ENCODE results near the gene ELOVL7. TPM values are rescaled to one million over a fixed set of nuclear protein-coding genes. Genes with fewer than 3 reads are reported as not detected.
"Not testable (repeated sequence)": the region's sequence is repeated elsewhere in the genome, so short reads cannot be mapped to it uniquely, and the experiment has no call there.

The ELOVL7 gene
- total RNA-seq, 4 donors from 2014 or later: 2.4 to 13.1 (median 4.4) TPM

- no peaks in the 10 kb centered on the region for H3K4me1 ChIP-seq
- H3K27ac ChIP-seq: no peak overlapping the region
- no peak for TF ChIP-seq EP300 (IDR thresholded peaks at IDR 0.05)
- no peak for TF ChIP-seq CTCF (IDR thresholded peaks at IDR 0.05)
- no peak for TF ChIP-seq POLR2A (IDR thresholded peaks at IDR 0.05)
- TF ChIP-seq POLR2AphosphoS5 (IDR thresholded peaks at IDR 0.05): no peak
- ATAC-seq: no peak
- no peaks in the 10 kb centered on the region for H3K27me3 ChIP-seq
- no peaks in the 10 kb centered on the region for H3K9me3 ChIP-seq
- no peaks in the 10 kb centered on the region for H3K36me3 ChIP-seq
- no peak overlapping the region for H3K4me3 ChIP-seq
- WGBS, 2 donors (ENCODE audit: low coverage in 1 of 2): 100% methylated on average over 1 of the region's 1 CpG; no CpG with 5 or more reads in 1 of the 2 donors
These were observed 41.1 kb downstream of the ELOVL7 start for GRCh38 chr5:60802986-60803385.

GRCh38 chr5:60802226-60802625 lies 41.8 kb downstream of the ELOVL7 start:
- Histone ChIP-seq H3K4me1 (no peaks in the 10 kb centered on the region), H3K36me3 (no peaks in the 10 kb centered on the region), H3K4me3 (no peak overlapping the region), H3K27me3 (no peaks in the 10 kb centered on the region), H3K27ac (no peak overlapping the region), H3K9me3 (no peaks in the 10 kb centered on the region)
- TF ChIP-seq POLR2A (IDR thresholded peaks at IDR 0.05): no peak
- TF ChIP-seq POLR2AphosphoS5 (IDR thresholded peaks at IDR 0.05): no peak
- no peak for TF ChIP-seq CTCF (IDR thresholded peaks at IDR 0.05)
- no peak for TF ChIP-seq EP300 (IDR thresholded peaks at IDR 0.05)
- 63 to 81% methylated on average over 2 of the region's 2 CpGs for WGBS, 2 donors (ENCODE audit: low coverage in 1 of 2)
- no peak for ATAC-seq

GRCh38 chr5:60797482-60798153 lies 46.5 kb downstream of the ELOVL7 start:
- Histone ChIP-seq H3K4me3 (no peak overlapping the region), H3K36me3 (no peaks in the 10 kb centered on the region), H3K9me3 (no peaks in the 10 kb centered on the region), H3K27ac (no peak overlapping the region), H3K27me3 (no peaks in the 10 kb centered on the region), H3K4me1 (no peaks in the 10 kb centered on the region)
- WGBS, 2 donors (ENCODE audit: low coverage in 1 of 2): 22 to 25% methylated on average over 5 to 6 of the region's 6 CpGs
- no peak for ATAC-seq
- no peak for TF ChIP-seq CTCF (IDR thresholded peaks at IDR 0.05)
- no peak for TF ChIP-seq POLR2A (IDR thresholded peaks at IDR 0.05)
- no peak for TF ChIP-seq EP300 (IDR thresholded peaks at IDR 0.05)
- TF ChIP-seq POLR2AphosphoS5 (IDR thresholded peaks at IDR 0.05): no peak

- not testable (repeated sequence) for H3K4me3 ChIP-seq, H3K27ac ChIP-seq, H3K9me3 ChIP-seq, H3K27me3 ChIP-seq, H3K4me1 ChIP-seq, H3K36me3 ChIP-seq, ATAC-seq
- WGBS, 2 donors (ENCODE audit: low coverage in 1 of 2): 90 to 91% methylated on average over 10 to 16 of the region's 18 CpGs
These were observed 48.6 kb downstream of the ELOVL7 start for GRCh38 chr5:60795424-60795950.

- Histone ChIP-seq H3K4me3 (no peak overlapping the region), H3K9me3 (no peaks in the 10 kb centered on the region), H3K4me1 (no peaks in the 10 kb centered on the region), H3K36me3 (no peaks in the 10 kb centered on the region), H3K27me3 (no peaks in the 10 kb centered on the region), H3K27ac (no peak overlapping the region)
- ATAC-seq: no peak
- TF ChIP-seq EP300 (IDR thresholded peaks at IDR 0.05): no peak
- no peak for TF ChIP-seq POLR2AphosphoS5 (IDR thresholded peaks at IDR 0.05)
- TF ChIP-seq CTCF (IDR thresholded peaks at IDR 0.05): no peak
- TF ChIP-seq POLR2A (IDR thresholded peaks at IDR 0.05): no peak
- 84 to 90% methylated on average over 2 of the region's 2 CpGs for WGBS, 2 donors (ENCODE audit: low coverage in 1 of 2)
These were observed 49.4 kb downstream of the ELOVL7 start for GRCh38 chr5:60794691-60795090.
